GM06990 (cell line): ENCODE results near the gene TBXA2R.

Experiments used
- DNase-seq: peaks from one replicate; pipeline ENCODE4 v3.0.0-alpha.2; 2011; ENCODE audit not compliant: insufficient read length; ENCODE audit errors: extremely low read depth
- H3K27me3 ChIP-seq: replicated peaks from 2 replicates; pipeline ENCODE4 v1.6.0; 2011; ENCODE audit warnings: low read length; ENCODE audit not compliant: control insufficient read depth, insufficient read depth
- H3K36me3 ChIP-seq: 2 replicates; pipeline ENCODE4 v1.5.1; 2011; ENCODE audit warnings: low read length; ENCODE audit not compliant: control insufficient read depth, insufficient read depth
- H3K4me3 ChIP-seq: replicated peaks from 2 replicates; pipeline ENCODE4 v1.5.1; 2011; ENCODE audit warnings: low read depth, mild to moderate bottlenecking, control low read depth, low read length
- TF ChIP-seq, protein P1 (sequence below): IDR thresholded peaks from 2 replicates; pipeline ENCODE4 v1.5.1; 2011; ENCODE audit warnings: low read length, control low read depth, mild to moderate bottlenecking, inconsistent platforms; ENCODE audit not compliant: insufficient read depth, poor library complexity, severe bottlenecking

TBXA2R gene

DNA sequence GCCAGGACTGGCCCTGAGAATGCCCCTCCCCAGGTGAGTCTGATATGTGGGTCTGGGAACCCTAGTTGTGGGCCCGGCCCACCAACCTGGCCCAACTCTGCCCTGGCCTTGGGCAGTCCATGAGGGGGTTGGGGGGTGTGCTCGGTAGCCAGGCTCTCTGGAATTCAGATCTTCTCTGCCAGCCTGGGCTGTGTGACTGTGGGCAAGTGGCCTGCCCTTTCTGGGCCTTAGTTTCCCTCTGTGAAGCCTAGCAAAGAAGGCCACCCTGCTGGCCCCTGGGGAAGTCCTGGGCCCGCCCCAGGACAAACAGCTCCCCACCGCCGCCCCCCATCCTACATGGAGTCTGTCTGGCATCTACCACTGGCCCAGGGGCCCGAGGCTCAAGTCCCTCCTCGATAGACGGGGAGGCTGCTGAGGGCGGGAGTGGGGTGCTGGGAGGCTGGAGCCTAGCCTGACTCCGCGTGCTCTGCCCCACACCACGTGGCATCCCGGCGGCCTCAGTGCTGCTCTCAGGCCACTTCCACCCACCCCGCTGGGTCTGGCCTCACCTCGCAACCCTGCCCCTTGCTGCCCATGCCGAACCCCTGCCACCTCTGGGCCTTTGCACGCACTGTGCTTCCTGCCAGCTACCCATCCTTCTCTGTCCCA, 8.3 kb upstream of the TBXA2R start:
- Histone ChIP-seq H3K36me3 (peaks cover 21% of the 10 kb centered on the region), H3K4me3 (no peak overlapping the region), H3K27me3 (no peaks in the 10 kb centered on the region)
- TF ChIP-seq, protein P1, sequence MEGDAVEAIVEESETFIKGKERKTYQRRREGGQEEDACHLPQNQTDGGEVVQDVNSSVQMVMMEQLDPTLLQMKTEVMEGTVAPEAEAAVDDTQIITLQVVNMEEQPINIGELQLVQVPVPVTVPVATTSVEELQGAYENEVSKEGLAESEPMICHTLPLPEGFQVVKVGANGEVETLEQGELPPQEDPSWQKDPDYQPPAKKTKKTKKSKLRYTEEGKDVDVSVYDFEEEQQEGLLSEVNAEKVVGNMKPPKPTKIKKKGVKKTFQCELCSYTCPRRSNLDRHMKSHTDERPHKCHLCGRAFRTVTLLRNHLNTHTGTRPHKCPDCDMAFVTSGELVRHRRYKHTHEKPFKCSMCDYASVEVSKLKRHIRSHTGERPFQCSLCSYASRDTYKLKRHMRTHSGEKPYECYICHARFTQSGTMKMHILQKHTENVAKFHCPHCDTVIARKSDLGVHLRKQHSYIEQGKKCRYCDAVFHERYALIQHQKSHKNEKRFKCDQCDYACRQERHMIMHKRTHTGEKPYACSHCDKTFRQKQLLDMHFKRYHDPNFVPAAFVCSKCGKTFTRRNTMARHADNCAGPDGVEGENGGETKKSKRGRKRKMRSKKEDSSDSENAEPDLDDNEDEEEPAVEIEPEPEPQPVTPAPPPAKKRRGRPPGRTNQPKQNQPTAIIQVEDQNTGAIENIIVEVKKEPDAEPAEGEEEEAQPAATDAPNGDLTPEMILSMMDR = no peak
- DNase-seq = no peak

DNA sequence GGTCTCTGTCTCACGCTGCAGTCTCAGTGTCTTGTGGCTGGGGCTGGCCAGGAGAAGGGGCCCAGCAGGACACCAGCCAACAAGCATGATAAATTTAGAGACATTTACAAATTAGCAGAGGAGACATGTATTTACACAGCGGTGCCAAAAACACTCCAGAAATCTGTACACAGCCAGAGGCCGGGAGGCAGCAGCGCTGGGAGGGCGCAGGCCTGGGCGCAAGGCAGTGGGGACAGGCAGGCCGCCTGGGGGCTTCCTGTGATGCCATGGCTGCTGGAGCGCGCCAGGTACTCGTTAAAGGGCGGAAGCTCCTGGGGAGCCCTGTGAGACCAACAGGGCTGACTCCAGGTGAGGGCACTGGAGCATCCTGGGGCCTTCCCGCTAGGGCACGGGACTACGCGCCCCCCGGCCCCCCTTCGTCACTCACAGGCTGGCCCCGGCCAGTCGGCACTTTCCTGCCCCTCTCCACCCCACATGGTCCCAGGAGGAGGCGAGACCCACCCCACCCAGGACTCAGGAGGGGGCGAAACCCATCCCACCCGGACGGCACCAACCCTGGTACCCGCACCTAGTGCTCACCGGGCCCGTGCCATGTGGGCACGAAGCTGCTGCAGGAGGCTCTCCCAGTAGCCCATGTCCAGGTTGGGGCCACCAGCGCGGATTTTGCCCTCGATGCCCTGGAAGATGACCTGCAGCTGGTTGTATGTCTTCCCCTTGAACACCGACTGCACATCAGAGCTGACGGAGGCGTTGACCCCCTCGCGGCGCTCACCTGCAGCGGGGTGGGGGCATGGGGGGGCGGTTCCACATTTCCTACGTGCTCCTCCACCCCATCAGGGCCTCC, 7.4 kb upstream of the TBXA2R start:
- no peak for DNase-seq
- peaks cover 16% of the 10 kb centered on the region for H3K36me3 ChIP-seq
- no peaks in the 10 kb centered on the region for H3K27me3 ChIP-seq
- TF ChIP-seq, protein P1 = no peak
- H3K4me3 ChIP-seq = no peak overlapping the region

DNA sequence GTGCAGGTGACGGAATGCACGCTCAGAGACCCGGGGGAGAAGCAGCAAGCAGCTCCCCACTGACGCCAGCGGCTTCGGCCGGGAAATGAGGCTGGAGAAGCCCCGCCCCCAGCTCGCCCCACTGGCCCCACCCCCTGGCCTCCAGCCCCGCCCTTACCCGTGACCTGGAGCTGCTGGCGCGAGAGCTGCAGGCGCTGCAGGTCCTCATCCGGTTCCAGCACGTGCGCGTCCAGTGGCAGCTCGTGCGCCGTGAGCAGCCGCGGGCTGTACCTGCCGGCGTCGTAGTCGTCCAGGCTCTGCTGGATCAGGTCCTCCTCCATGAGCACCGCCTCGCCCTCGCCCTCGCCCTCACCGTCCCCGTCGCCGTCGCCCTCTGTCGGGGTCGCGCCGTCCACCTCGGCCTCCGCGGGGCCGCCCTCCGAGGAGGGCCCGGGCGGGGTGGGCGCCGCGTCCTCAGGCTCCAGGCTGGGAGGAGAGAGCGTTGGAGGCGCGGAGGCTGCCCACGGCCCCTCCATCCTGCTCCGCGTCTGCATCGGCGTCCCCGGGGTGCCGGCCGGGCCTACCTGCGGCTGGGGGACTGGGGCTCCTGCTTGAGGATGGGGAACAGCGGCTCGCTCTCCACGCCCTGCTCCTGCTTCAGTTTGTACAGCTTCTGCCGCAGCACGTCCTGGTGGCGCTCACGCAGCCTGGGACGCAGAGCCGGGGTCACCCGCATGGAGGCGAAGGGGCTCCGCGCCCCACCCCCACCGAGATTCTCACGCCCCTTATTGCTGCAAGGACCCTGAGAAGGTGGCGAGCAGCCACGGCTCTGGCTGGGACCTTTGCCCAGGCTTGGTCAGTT, 6.4 kb upstream of the TBXA2R start:
- Histone ChIP-seq H3K36me3 (peaks cover 16% of the 10 kb centered on the region), H3K27me3 (no peaks in the 10 kb centered on the region), H3K4me3 (no peak overlapping the region)
- DNase-seq = no peak
- TF ChIP-seq, protein P1 = no peak

DNA sequence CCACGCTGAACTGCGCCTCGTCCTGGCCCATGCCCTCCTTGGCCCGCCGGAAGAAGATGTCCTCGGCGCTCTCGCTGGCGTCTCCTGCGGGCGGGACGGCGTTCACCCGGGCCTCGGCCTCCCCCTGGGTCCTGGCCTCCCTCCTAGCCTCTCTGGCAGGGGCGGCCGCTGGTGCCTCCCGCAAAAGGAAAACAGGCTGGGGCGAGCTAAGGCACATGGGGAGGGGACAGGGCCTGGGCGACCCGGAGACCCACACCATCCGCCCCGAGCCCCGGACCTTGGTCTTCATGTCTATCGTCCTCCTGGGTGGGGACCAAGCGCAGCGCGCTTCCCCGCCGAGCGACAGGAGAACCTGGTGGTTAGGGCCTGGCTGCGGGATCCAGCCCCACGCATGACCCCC, 5.7 kb upstream of the TBXA2R start:
- Histone ChIP-seq H3K4me3 (no peak overlapping the region), H3K36me3 (peaks cover 16% of the 10 kb centered on the region), H3K27me3 (no peaks in the 10 kb centered on the region)
- DNase-seq = no peak
- TF ChIP-seq, protein P1 = no peak

DNA sequence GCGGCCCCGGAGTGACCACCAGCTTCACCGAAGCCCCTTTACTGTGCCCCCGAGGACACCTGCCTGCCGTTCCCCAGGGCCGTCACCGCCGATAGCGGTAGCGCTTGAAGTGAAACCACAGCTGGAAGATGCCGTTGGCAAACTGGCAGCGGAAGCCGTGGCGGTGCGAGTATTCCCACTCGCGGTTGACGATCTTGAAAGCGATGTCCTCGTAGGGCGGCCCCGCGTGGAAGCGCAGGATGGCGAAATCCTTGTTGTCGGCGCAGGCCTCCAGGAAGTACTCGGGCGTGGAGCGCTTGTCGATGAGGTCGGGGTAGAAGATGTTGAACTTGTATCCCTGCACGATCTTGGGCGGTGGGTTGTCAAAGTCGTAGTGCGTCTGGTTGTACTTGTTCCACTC, 5.2 kb upstream of the TBXA2R start:
- no peak overlapping the region for H3K4me3 ChIP-seq
- H3K36me3 ChIP-seq = peaks cover 16% of the 10 kb centered on the region
- no peak for DNase-seq
- TF ChIP-seq, protein P1 = no peak
- H3K27me3 ChIP-seq = no peaks in the 10 kb centered on the region
